Testis (tissue), 3 donors: ENCODE data around the gene NRAP. TPM values are rescaled to one million over a fixed set of nuclear protein-coding genes. Genes with fewer than 3 reads are reported as not detected.
"Not testable (repeated sequence)": the region's sequence is repeated elsewhere in the genome, so short reads cannot be mapped to it uniquely, and the experiment has no call there.

Experiments
- DNase-seq: peaks from one replicate; pipeline ENCODE4 v3.0.0-alpha.2; 2019
- H3K27ac ChIP-seq, 2 donors: fragments of 200-600 bp; sonication (generic); one replicate each; pipeline ENCODE4 v1.5.1; 2019
- H3K27me3 ChIP-seq: fragments of 200-600 bp; sonication (generic); one replicate; pipeline ENCODE4 v1.5.1; 2019
- H3K36me3 ChIP-seq: fragments of 200-600 bp; sonication (generic); one replicate; pipeline ENCODE4 v1.5.1; 2017; ENCODE audit warnings: low read depth; ENCODE audit errors: missing control alignments
- H3K4me1 ChIP-seq: fragments of 200-600 bp; sonication (generic); one replicate; pipeline ENCODE4 v1.5.1; 2019
- H3K4me3 ChIP-seq, 2 donors: fragments of 200-600 bp; sonication (generic); one replicate each; pipeline ENCODE4 v1.5.1; 2017 to 2019
- H3K9me3 ChIP-seq: fragments of 200-600 bp; sonication (generic); one replicate; pipeline ENCODE4 v1.5.1; 2017
- CTCF ChIP-seq, 3 experiments: fragments of 450-650 bp in 2 of 3; fragments of 200-600 bp in 1 of 3; sonication (generic) in 1 of 3; IDR thresholded peaks; one replicate each; pipeline ENCODE4 v1.5.1; 2016 to 2019; ENCODE audit warnings: antibody characterized with exemption in 3 of 3, mild to moderate bottlenecking in 2 of 3, moderate library complexity in 1 of 3
- POLR2A ChIP-seq: fragments of 450-650 bp; IDR thresholded peaks from one replicate; pipeline ENCODE4 v1.6.1; 2017; ENCODE audit warnings: antibody characterized with exemption, mild to moderate bottlenecking, moderate library complexity
- WGBS, 2 donors: methylation state at CpG; one replicate each; pipeline ENCODE4 v1.1.5; 2018; 5-methylcytosine and 5-hydroxymethylcytosine counted together
- intact Hi-C: fragments of 100-400 bp; cut with DNase I; formaldehyde crosslinking; loops from one replicate; pipeline ENCODE4 v1.15.1; 2023; ENCODE audit warnings: low total_unique reads
- polyA plus RNA-seq: library from polyadenylated mRNA; stranded (reverse); fragments of 350-450 nt; fragmentation: Illumina TruSeq; extraction: RNeasy Lipid Tissue Mini Kit (QIAGEN cat#74804); gene quantifications from one replicate; pipeline ENCODE4 v1.2.3, GENCODE V29; 2014; ENCODE audit warnings: low read depth, low replicate concordance; ENCODE audit not compliant: insufficient read depth
- total RNA-seq, 2 donors: library from RNA; depleted of rRNA; stranded (reverse); fragments of >200 nt; gene quantifications; one replicate each; pipeline ENCODE4 v1.2.3, GENCODE V29; 2016

The NRAP gene
- total and polyA plus RNA-seq, 3 donors from 2014 or later = 2.1 to 7.9 (median 2.8) TPM

- H3K36me3 ChIP-seq = no peaks in the 10 kb centered on the region
- H3K4me3 ChIP-seq = no peak overlapping the region
- no peak overlapping the region for H3K27ac ChIP-seq
- intact Hi-C loops = no loop called here
- TF ChIP-seq POLR2A (no peak), CTCF (IDR thresholded peaks at IDR 0.05) (no peak)
- H3K27me3 ChIP-seq = no peaks in the 10 kb centered on the region
- no peaks in the 10 kb centered on the region for H3K9me3 ChIP-seq
- no peaks in the 10 kb centered on the region for H3K4me1 ChIP-seq
- no peak for DNase-seq
Measured at GRCh38 chr10:113657544-113657943, 6.3 kb downstream of the NRAP start.

DNA sequence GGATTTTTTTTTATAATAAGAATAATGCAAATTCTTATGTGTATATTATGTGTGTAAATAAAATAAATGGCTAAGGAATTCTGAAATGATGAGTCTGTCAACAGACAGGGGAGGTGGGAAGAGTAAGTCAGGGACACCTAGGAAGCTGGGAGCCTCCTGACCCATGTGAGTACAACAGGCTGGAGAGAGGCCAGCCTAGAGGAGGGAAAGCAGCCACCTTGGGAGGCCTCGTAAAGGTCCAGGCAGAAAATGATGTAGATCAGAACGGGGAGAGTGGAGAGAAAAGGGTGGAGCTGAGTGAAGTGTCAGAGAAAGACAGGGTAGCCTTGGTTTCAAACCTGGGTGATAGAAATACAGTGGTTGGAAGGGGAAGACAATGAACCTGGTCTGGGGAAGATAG, 6.9 kb downstream of the NRAP start:
- 48 to 73% methylated on average over 2 of the region's 2 CpGs for WGBS, 2 donors
- intact Hi-C loops = no loop called here

DNA sequence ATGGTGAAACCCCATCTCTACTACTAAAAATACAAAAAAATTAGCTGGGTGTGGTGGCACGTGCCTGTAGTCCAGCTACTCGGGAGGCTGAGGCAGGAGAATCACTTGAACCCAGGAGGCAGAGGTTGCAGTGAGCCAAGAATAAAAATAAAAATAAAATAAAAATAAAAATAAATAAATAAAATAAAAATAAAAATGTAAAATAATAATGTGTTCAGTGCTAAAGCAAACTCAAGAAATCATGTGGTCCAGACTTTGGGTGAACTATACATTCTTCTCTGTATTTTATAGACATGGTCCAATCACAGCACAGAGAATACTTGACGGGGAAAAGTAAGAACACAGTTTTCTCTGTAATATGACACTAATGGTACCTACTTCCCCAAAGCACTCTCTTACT, 11.4 kb downstream of the NRAP start:
- H3K4me3 ChIP-seq, H3K27ac ChIP-seq, intact Hi-C loops, H3K36me3 ChIP-seq, H3K27me3 ChIP-seq, H3K9me3 ChIP-seq, H3K4me1 ChIP-seq, DNase-seq: not testable (repeated sequence)
- WGBS, 2 donors = 85 to 91% methylated on average over 3 of the region's 3 CpGs

More for the DNA sequence above, 6.9 kb downstream of the NRAP start:
- Histone ChIP-seq H3K36me3 (no peaks in the 10 kb centered on the region), H3K4me1 (no peaks in the 10 kb centered on the region), H3K4me3 (no peak overlapping the region), H3K27ac (no peak overlapping the region), H3K9me3 (no peaks in the 10 kb centered on the region), H3K27me3 (no peaks in the 10 kb centered on the region)
- DNase-seq = no peak
- no peak for TF ChIP-seq POLR2A

- WGBS, 2 donors = 77 to 82% methylated on average over 1 of the region's 1 CpG
- Histone ChIP-seq H3K36me3 (no peaks in the 10 kb centered on the region), H3K27ac (no peak overlapping the region), H3K27me3 (no peaks in the 10 kb centered on the region), H3K4me3 (no peak overlapping the region), H3K9me3 (no peaks in the 10 kb centered on the region), H3K4me1 (no peaks in the 10 kb centered on the region)
- no peak for DNase-seq
- intact Hi-C loops = no loop called here
- TF ChIP-seq CTCF (IDR thresholded peaks at IDR 0.05) (no peak), POLR2A (no peak)
Measured at GRCh38 chr10:113651898-113652297, 11.9 kb downstream of the NRAP start.

- no peak overlapping the region for H3K4me3 ChIP-seq
- H3K27ac ChIP-seq = no peak overlapping the region
- TF ChIP-seq CTCF (IDR thresholded peaks at IDR 0.05) = no peak
- DNase-seq = no peak
- no peaks in the 10 kb centered on the region for H3K4me1 ChIP-seq
- intact Hi-C loops = no loop called here
- H3K9me3 ChIP-seq = no peaks in the 10 kb centered on the region
- WGBS, 2 donors = 65 to 93% methylated on average over 2 of the region's 2 CpGs
- H3K36me3 ChIP-seq = no peaks in the 10 kb centered on the region
- H3K27me3 ChIP-seq = no peaks in the 10 kb centered on the region
Measured at GRCh38 chr10:113651021-113651420, 12.8 kb downstream of the NRAP start.

DNA sequence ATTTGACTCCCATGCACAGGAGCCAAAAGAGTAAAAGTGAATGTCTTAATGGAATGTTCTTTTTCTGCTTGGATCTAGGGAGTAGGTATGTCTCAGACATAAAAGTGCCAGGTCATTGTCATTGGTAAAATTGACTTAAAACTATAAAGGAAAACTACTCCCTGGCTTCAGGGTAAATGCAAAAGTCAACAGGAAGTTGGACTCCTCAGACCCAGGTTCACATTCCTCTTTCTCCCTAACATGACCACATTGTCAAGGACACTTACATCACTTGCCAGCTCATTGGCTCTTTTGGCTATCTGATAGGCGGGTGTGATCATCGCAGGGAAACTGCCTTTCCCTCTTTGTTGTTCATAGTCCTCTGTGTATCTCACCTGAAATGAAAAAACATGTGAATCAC, 13.7 kb downstream of the NRAP start:
- DNase-seq = no peak
- H3K27me3 ChIP-seq = no peaks in the 10 kb centered on the region
- no peak overlapping the region for H3K27ac ChIP-seq
- WGBS, 2 donors = 93 to 100% methylated on average over 2 of the region's 2 CpGs
- no peaks in the 10 kb centered on the region for H3K4me1 ChIP-seq
- TF ChIP-seq POLR2A (no peak), CTCF (IDR thresholded peaks at IDR 0.05) (no peak)
- intact Hi-C loops = no loop called here
- H3K9me3 ChIP-seq = no peaks in the 10 kb centered on the region
- no peak overlapping the region for H3K4me3 ChIP-seq
- H3K36me3 ChIP-seq = no peaks in the 10 kb centered on the region
